Smooth muscle cell of the pulmonary artery (primary cell): ENCODE results near the gene CABP7. TPM values are rescaled to one million over a fixed set of nuclear protein-coding genes. Genes with fewer than 3 reads are reported as not detected.

ENCODE experiments used
- total RNA-seq: library from RNA; depleted of rRNA; stranded (reverse); fragments of >200 nt; gene quantifications from 2 replicates; pipeline ENCODE4 v1.2.3, GENCODE V29; 2014

CABP7 gene
- total RNA-seq, result not detected in 2 replicates

GRCh38 chr22:29719899-29720645 lies at the start of gene CABP7:
CABP7 (plus strand) TSS chr22:29720003; CDS start chr22:29720425, 422 bp downstream.

GRCh38 chr22:29766632-29767170 lies 46.9 kb downstream of the CABP7 start, which contains the start of gene ZMAT5:
ZMAT5 (minus strand) TSS chr22:29767007; CDS start chr22:29748544, 18,463 bp downstream.

GRCh38 chr22:29767171-29768051 lies 47.6 kb downstream of the CABP7 start, which contains the start of gene UQCR10:
UQCR10 (plus strand) TSS chr22:29767369; CDS start chr22:29767399, 30 bp downstream.

Other genes starting within 250 kb of the CABP7 start
- 0.20 and 0.53 TPM in 2 replicates for gene NEFH, start 239.8 kb upstream of the CABP7 start, total RNA-seq
- gene THOC5, start 166.2 kb upstream of the CABP7 start, total RNA-seq, result 39.4 and 62.9 TPM in 2 replicates
- gene NIPSNAP1, start 138.9 kb upstream of the CABP7 start, total RNA-seq, result 42.0 and 46.4 TPM in 2 replicates
- 50.8 and 65.8 TPM in 2 replicates for gene NF2, start 116.4 kb upstream of the CABP7 start, total RNA-seq
- gene ZMAT5, start 47.0 kb downstream of the CABP7 start, total RNA-seq, result 12.3 and 13.3 TPM in 2 replicates
- gene UQCR10, start 47.4 kb downstream of the CABP7 start, total RNA-seq, result 68.6 and 71.7 TPM in 2 replicates
- gene ASCC2, start 118.3 kb downstream of the CABP7 start, total RNA-seq, result 28.1 and 37.1 TPM in 2 replicates
- gene MTMR3, start 163.2 kb downstream of the CABP7 start, total RNA-seq, result 32.4 and 36.0 TPM in 2 replicates